HEK293 (cell line): ENCODE data around the gene SMIM10.

Experiments used
- YY1 ChIP-seq: fragments of 450-650 bp; formaldehyde crosslinking; IDR thresholded peaks from 2 replicates; pipeline ENCODE4 v1.5.1; 2018; ENCODE audit warnings: missing biosample characterization, missing genetic modification characterization
- ZBTB20 ChIP-seq: fragments of 450-650 bp; formaldehyde crosslinking; IDR thresholded peaks from 2 replicates; pipeline ENCODE4 v1.5.1; 2016; ENCODE audit warnings: missing biosample characterization, missing genetic modification characterization
- ZFP3 ChIP-seq: fragments of 450-650 bp; formaldehyde crosslinking; IDR thresholded peaks from 2 replicates; pipeline ENCODE4 v1.5.1; 2016; ENCODE audit warnings: low read depth, missing biosample characterization, missing genetic modification characterization
- ZFP37 ChIP-seq: fragments of 450-650 bp; formaldehyde crosslinking; IDR thresholded peaks from 2 replicates; pipeline ENCODE4 v1.5.1; 2016; ENCODE audit warnings: missing biosample characterization, missing genetic modification characterization
- ZNF133 ChIP-seq: fragments of 450-650 bp; formaldehyde crosslinking; IDR thresholded peaks from 2 replicates; pipeline ENCODE4 v1.5.1; 2016; ENCODE audit warnings: missing biosample characterization, missing genetic modification characterization
- ZNF146 ChIP-seq: fragments of 450-650 bp; formaldehyde crosslinking; IDR thresholded peaks from 2 replicates; pipeline ENCODE4 v1.5.1; 2016; ENCODE audit warnings: missing biosample characterization, missing genetic modification characterization
- ZNF529 ChIP-seq: fragments of 450-650 bp; formaldehyde crosslinking; IDR thresholded peaks from 2 replicates; pipeline ENCODE4 v1.5.1; 2017; ENCODE audit warnings: missing genetic modification characterization, missing biosample characterization; ENCODE audit not compliant: insufficient replicate concordance
- ZNF549 ChIP-seq: fragments of 450-650 bp; IDR thresholded peaks from 2 replicates; pipeline ENCODE4 v1.5.1; 2018; ENCODE audit warnings: missing biosample characterization, missing genetic modification characterization, mild to moderate bottlenecking, inconsistent platforms, moderate library complexity
- TF ChIP-seq, protein P1 (sequence below): fragments of 450-650 bp; formaldehyde crosslinking; IDR thresholded peaks from 2 replicates; pipeline ENCODE4 v1.5.1; 2016; ENCODE audit warnings: missing biosample characterization, missing genetic modification characterization
- TF ChIP-seq, protein P2 (sequence below): fragments of 450-650 bp; formaldehyde crosslinking; IDR thresholded peaks from 2 replicates; pipeline ENCODE4 v1.5.1; 2016; ENCODE audit warnings: missing biosample characterization, missing genetic modification characterization
- TF ChIP-seq, protein P3 (sequence below): fragments of 450-650 bp; formaldehyde crosslinking; IDR thresholded peaks from 2 replicates; pipeline ENCODE4 v1.5.1; 2016; ENCODE audit warnings: missing biosample characterization, missing genetic modification characterization
- TF ChIP-seq, protein P4 (sequence below): fragments of 450-650 bp; formaldehyde crosslinking; IDR thresholded peaks from 2 replicates; pipeline ENCODE4 v1.5.1; 2016; ENCODE audit warnings: missing biosample characterization, missing genetic modification characterization, borderline replicate concordance

DNA sequence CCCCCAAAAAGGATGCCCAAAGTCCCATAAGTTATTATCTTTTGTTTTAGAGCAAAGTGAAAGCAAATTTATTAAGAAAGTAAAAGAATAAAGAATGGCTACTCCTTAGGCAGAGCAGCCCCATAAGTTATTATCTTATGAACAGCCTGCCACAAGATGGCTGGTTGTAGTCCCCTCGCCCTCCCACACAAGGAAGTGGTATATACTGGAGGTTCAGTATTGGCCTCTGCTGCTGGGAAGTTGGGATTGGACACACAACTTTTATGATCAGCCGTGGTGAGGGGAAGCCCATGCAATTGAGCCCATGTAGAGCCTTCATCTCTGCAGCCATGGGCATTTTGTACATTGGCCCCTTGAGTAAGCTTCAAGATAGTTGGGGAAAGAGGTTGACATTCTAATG, 8.0 kb upstream of the SMIM10 start:
- TF ChIP-seq ZBTB20 (no peak), ZFP3 (tag by site-specific recombination) (no peak), ZNF133 (tag by site-specific recombination) (no peak), ZNF146 (no peak), ZFP37 (tag by site-specific recombination) (no peak), YY1 (tag by site-specific recombination) (no peak), ZNF529 (no peak), ZNF549 (tag by site-specific recombination) (no peak)
- TF ChIP-seq, protein P1, sequence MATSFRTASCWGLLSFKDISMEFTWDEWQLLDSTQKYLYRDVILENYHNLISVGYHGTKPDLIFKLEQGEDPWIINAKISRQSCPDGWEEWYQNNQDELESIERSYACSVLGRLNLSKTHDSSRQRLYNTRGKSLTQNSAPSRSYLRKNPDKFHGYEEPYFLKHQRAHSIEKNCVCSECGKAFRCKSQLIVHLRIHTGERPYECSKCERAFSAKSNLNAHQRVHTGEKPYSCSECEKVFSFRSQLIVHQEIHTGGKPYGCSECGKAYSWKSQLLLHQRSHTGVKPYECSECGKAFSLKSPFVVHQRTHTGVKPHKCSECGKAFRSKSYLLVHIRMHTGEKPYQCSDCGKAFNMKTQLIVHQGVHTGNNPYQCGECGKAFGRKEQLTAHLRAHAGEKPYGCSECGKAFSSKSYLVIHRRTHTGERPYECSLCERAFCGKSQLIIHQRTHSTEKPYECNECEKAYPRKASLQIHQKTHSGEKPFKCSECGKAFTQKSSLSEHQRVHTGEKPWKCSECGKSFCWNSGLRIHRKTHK, result no peak
- TF ChIP-seq, protein P2, sequence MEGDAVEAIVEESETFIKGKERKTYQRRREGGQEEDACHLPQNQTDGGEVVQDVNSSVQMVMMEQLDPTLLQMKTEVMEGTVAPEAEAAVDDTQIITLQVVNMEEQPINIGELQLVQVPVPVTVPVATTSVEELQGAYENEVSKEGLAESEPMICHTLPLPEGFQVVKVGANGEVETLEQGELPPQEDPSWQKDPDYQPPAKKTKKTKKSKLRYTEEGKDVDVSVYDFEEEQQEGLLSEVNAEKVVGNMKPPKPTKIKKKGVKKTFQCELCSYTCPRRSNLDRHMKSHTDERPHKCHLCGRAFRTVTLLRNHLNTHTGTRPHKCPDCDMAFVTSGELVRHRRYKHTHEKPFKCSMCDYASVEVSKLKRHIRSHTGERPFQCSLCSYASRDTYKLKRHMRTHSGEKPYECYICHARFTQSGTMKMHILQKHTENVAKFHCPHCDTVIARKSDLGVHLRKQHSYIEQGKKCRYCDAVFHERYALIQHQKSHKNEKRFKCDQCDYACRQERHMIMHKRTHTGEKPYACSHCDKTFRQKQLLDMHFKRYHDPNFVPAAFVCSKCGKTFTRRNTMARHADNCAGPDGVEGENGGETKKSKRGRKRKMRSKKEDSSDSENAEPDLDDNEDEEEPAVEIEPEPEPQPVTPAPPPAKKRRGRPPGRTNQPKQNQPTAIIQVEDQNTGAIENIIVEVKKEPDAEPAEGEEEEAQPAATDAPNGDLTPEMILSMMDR (tag by site-specific recombination), result no peak
- TF ChIP-seq, protein P3, sequence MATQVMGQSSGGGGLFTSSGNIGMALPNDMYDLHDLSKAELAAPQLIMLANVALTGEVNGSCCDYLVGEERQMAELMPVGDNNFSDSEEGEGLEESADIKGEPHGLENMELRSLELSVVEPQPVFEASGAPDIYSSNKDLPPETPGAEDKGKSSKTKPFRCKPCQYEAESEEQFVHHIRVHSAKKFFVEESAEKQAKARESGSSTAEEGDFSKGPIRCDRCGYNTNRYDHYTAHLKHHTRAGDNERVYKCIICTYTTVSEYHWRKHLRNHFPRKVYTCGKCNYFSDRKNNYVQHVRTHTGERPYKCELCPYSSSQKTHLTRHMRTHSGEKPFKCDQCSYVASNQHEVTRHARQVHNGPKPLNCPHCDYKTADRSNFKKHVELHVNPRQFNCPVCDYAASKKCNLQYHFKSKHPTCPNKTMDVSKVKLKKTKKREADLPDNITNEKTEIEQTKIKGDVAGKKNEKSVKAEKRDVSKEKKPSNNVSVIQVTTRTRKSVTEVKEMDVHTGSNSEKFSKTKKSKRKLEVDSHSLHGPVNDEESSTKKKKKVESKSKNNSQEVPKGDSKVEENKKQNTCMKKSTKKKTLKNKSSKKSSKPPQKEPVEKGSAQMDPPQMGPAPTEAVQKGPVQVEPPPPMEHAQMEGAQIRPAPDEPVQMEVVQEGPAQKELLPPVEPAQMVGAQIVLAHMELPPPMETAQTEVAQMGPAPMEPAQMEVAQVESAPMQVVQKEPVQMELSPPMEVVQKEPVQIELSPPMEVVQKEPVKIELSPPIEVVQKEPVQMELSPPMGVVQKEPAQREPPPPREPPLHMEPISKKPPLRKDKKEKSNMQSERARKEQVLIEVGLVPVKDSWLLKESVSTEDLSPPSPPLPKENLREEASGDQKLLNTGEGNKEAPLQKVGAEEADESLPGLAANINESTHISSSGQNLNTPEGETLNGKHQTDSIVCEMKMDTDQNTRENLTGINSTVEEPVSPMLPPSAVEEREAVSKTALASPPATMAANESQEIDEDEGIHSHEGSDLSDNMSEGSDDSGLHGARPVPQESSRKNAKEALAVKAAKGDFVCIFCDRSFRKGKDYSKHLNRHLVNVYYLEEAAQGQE (tag by site-specific recombination), result no peak
- TF ChIP-seq, protein P4, sequence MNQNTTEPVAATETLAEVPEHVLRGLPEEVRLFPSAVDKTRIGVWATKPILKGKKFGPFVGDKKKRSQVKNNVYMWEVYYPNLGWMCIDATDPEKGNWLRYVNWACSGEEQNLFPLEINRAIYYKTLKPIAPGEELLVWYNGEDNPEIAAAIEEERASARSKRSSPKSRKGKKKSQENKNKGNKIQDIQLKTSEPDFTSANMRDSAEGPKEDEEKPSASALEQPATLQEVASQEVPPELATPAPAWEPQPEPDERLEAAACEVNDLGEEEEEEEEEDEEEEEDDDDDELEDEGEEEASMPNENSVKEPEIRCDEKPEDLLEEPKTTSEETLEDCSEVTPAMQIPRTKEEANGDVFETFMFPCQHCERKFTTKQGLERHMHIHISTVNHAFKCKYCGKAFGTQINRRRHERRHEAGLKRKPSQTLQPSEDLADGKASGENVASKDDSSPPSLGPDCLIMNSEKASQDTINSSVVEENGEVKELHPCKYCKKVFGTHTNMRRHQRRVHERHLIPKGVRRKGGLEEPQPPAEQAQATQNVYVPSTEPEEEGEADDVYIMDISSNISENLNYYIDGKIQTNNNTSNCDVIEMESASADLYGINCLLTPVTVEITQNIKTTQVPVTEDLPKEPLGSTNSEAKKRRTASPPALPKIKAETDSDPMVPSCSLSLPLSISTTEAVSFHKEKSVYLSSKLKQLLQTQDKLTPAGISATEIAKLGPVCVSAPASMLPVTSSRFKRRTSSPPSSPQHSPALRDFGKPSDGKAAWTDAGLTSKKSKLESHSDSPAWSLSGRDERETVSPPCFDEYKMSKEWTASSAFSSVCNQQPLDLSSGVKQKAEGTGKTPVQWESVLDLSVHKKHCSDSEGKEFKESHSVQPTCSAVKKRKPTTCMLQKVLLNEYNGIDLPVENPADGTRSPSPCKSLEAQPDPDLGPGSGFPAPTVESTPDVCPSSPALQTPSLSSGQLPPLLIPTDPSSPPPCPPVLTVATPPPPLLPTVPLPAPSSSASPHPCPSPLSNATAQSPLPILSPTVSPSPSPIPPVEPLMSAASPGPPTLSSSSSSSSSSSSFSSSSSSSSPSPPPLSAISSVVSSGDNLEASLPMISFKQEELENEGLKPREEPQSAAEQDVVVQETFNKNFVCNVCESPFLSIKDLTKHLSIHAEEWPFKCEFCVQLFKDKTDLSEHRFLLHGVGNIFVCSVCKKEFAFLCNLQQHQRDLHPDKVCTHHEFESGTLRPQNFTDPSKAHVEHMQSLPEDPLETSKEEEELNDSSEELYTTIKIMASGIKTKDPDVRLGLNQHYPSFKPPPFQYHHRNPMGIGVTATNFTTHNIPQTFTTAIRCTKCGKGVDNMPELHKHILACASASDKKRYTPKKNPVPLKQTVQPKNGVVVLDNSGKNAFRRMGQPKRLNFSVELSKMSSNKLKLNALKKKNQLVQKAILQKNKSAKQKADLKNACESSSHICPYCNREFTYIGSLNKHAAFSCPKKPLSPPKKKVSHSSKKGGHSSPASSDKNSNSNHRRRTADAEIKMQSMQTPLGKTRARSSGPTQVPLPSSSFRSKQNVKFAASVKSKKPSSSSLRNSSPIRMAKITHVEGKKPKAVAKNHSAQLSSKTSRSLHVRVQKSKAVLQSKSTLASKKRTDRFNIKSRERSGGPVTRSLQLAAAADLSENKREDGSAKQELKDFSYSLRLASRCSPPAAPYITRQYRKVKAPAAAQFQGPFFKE (tag by site-specific recombination), result no peak
